Stimulated activated CD8-positive, alpha-beta memory T cell treated with anti-CD3 and anti-CD28 coated beads, Interleukin-12 subunit alpha, Interleukin-12 subunit beta, amount 100 ng/mL, for 4 hours (primary cell): ENCODE results near the gene ATMIN.

Experiments
- DNase-seq: peaks from one replicate; pipeline ENCODE4 v3.0.0-alpha.2; 2020; ENCODE audit warnings: low read depth

ATMIN gene

DNA sequence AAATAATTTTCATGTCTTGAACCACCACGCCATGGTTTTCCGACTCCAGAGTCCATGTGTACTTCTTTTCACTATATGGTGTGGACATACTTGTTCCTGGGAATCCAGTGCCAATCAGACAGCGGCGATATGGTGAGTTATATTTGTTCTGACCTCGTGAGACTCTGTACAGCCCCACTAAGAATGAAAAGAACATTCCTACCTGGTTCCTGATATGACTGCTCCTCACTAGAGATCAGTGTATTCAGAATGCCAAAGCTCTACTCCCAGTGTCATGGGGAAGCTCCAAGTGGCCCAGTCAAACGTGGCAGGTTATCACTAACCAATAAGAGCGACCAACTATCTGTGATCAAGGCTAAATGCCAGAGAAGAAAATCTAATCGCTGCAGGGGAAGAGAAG is 35.3 kb downstream of the ATMIN start:
- DNase-seq, result no peak

GRCh38 chr16:81071805-81072204 is 36.2 kb downstream of the ATMIN start:
- no peak for DNase-seq

GRCh38 chr16:81073560-81074330 is 38.1 kb downstream of the ATMIN start:
- no peak for DNase-seq

GRCh38 chr16:81076566-81077075 is 41.0 kb downstream of the ATMIN start:
- DNase-seq, result peak; percentile 90

DNA sequence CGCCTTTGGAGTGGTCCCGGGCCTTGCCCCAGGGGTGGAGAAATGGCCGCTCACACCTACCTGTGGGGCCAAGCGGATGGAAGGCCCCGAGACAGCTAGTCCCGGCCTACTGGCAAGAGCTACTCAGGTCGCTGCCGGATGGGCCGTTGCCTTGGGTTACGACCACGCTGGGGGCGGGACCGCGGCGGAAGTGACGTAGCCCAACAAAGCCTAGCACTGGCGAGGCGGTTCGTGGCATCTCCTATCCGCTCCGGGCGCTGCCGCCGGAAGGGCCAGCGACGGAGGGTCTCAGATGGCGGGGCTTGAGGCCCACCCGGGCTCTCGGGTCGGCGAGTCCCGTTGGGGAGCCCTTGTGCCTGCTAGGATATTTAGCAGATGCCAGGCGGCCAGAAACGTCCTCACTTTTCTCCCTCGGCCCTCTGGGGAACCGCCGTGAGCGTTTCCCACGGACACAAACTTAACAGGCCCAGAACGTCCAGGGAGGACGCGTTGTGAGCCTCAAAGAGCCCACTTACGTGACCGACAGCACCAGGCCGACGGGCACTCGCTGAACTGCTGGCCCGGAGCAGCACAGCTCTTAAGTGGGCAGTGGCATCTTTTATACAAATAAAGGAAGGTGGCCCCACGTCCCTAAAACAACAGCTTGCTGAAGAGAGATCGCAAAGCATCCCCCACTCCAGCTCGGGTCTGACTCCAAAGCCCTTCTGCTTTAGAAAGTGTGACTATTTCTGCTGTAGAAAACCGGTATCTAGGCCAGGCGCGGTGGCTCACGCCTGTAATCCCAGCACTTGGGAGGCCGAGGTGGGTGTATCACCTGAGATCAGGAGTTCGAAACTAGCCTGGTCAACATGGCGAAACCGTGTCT is 41.7 kb downstream of the ATMIN start, which contains the start of gene C16orf46:
Gene C16orf46 (minus strand): TSS at position 163 of the 865 bp plus-strand sequence. CDS start 13,283 bp downstream, outside the sequence.
- peak; percentile 97 for DNase-seq

GRCh38 chr16:81080233-81080632 is 44.6 kb downstream of the ATMIN start:
- DNase-seq, result no peak

GRCh38 chr16:81081014-81081413 is 45.4 kb downstream of the ATMIN start:
- no peak for DNase-seq

DNA sequence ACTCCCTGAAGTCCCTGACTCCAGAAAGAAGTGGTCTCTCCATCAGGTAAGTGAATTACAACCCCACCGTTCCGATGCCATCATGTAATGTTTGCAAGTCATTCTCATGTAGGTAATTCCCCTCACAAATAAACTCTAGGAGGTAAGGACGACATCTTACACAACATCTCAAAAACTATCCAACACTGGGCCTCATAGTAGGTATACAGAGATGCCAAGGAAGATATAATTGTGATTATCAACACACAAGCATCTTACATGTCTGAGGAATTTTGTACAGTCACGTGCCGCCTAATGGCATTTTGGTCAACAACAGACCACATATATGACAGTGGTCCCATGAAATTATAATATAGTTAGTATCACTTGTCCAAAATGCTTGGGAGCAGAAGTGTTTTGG is 53.2 kb downstream of the ATMIN start:
- no peak for DNase-seq

DNA sequence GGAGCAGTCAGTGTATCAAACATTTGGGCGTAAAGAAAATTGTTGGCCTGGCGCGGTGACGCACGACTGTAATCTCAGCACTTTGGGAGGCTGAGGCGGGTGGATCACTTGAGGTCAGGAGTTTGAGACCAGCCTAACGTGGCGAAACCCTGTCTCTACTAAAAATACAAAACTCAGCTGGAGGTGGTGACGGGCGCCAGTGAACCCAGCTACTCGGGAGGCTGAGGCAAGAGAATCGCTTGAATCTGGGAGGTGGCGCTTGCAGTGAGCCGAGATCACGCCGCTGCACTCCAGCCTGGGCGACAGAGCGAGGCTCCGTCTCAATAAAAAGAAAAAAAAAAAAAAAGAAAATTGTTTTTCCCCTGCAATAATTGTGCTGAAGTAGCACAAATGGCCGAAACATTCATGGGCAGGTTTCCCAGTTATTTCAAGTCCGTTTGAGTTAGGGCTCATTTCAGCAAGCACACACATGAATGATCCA is 59.2 kb downstream of the ATMIN start:
- no peak for DNase-seq

- DNase-seq, result no peak
Observed at GRCh38 chr16:81095653-81095952, 60.0 kb downstream of the ATMIN start.

DNA sequence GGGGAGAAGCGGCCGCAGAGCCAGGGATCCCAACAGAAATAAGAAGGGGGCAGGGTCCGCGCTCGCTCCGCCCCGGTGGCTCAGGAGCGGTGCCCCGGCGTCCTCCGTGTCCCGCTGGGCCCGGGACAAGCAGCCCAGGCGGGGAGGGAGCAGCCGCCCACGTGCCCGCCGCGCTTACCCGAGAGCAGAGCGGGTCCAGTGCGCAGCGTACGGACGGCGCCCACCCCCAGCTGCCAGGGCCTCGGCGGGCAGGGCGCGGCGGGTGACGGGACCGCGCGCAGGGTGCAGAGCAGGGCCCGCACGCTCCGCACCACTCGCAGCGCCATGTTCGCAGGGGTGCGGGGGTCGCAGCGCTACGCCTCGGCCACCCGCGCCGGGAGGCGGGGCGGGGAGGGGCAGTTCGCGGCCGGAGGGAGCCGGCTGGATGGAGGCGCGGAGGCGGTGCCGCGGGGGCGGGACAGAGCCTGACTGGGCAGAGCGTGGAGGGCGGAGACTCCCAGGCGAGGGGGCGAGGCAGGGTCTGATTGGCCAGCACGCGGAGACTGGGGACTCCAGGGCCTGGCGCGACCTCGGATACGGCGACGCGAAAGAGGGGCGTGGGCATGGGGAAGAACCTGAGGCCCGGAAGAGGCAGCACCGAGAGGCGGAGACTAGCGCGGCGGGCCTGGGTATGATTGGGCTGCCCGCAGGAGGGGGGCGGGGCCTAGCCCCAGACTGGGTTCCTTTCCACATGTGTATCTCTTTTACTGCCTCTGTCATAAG is 60.5 kb downstream of the ATMIN start, which contains the start of gene GCSH:
Gene GCSH (minus strand): TSS at position 443 of the 762 bp plus-strand sequence. CDS start 117 bp downstream, at position 326.
- peak; percentile 97 for DNase-seq

DNA sequence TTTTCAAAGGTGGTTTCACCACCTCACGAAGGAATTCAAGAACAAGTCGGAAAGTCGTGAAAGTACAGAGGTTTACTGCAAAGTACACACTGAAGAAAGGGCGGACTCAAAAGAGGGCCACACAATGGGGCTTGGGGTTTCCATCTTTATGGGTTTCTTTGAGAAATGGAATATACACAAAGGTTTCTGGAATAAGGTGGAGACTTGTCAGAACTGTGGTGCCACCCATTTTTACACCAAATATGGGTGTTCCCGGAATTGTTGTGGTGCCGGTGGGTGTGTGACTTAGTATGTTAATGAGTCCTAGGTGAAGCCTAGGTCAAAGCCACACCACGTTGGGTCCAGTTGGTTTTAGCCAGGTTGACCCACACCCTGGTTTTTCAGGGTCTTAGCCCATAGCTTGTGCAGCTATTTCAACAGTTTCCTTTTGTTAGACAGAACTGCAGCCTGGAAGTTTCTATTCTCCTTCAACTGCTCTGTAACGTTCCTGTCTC is 61.1 kb downstream of the ATMIN start:
- no peak for DNase-seq
